Measurements from ENCODE around the gene TSPAN6.

DNA sequence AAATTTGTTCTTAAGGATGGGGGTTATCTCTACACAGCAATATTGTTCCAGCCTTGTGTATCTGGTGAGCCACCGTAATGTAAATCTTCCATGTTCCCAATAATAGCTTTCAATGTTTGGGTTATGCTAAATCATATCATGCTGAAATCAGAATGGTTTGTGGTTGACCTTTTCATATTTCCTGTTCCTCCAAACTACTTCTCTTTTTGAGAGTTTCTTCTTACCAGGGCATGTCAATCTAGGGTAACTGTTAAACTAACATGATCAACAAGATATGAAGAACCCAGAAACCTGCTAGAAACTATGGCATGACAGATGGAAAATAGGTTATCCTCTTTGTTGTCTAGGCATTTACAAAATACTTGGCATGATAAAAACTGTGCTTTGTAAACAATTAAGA lies 29.9 kb downstream of the TSPAN6 start:
- TF ChIP-seq SMAD3 (CRISPR knock-in tag; conservative IDR thresholded peaks at IDR 0.05) (no peak), JUNB (CRISPR knock-in tag; conservative IDR thresholded peaks at IDR 0.05) (no peak), FOXA1 (IDR thresholded peaks at IDR 0.05; ENCODE audit: borderline replicate concordance) (no peak), HOXB6 (CRISPR knock-in tag; IDR thresholded peaks at IDR 0.05; ENCODE audit: borderline replicate concordance) (no peak), PHF8 (IDR thresholded peaks at IDR 0.05; ENCODE audit: borderline replicate concordance, low read length) (no peak), EZH2 (IDR thresholded peaks at IDR 0.05; ENCODE audit: borderline replicate concordance, low read depth, low read length) (no peak), SRSF1 (IDR thresholded peaks at IDR 0.05; ENCODE audit: low read depth, low read length) (no peak), TGIF2 (CRISPR knock-in tag; IDR thresholded peaks at IDR 0.05) (no peak), SREBF1 (IDR thresholded peaks at IDR 0.05; ENCODE audit: borderline replicate concordance, low read depth, low read length) (no peak)
- TF ChIP-seq, protein P1, sequence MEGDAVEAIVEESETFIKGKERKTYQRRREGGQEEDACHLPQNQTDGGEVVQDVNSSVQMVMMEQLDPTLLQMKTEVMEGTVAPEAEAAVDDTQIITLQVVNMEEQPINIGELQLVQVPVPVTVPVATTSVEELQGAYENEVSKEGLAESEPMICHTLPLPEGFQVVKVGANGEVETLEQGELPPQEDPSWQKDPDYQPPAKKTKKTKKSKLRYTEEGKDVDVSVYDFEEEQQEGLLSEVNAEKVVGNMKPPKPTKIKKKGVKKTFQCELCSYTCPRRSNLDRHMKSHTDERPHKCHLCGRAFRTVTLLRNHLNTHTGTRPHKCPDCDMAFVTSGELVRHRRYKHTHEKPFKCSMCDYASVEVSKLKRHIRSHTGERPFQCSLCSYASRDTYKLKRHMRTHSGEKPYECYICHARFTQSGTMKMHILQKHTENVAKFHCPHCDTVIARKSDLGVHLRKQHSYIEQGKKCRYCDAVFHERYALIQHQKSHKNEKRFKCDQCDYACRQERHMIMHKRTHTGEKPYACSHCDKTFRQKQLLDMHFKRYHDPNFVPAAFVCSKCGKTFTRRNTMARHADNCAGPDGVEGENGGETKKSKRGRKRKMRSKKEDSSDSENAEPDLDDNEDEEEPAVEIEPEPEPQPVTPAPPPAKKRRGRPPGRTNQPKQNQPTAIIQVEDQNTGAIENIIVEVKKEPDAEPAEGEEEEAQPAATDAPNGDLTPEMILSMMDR (IDR thresholded peaks at IDR 0.05 in 2 of 3, conservative IDR thresholded peaks at IDR 0.05 in 1 of 3; ENCODE audit: insufficient read depth in 2 of 3, low read depth in 1 of 3, low read length in 3 of 3): no peak
